ENCODE data around the gene KIF26B.

The KIF26B gene

GRCh38 chr1:245561665-245562234, 407.0 kb downstream of the KIF26B start:
- no peak overlapping the region for H3K27ac ChIP-seq (ENCODE audit: insufficient read depth in 1 of 2, low read depth in 1 of 2, low read length in 2 of 2, poor library complexity in 1 of 2, severe bottlenecking in 2 of 2)
- H3K36me3 ChIP-seq (ENCODE audit: control insufficient read depth in 4 of 4, insufficient read depth in 4 of 4, low read length in 3 of 4): no peaks in the 10 kb centered on the region
- ChIA-PET CTCF (no interaction called here), POLR2A (no interaction called here)
- peaks cover 0 to 5% (median 0%) of the 10 kb centered on the region in 5 experiments for H3K27me3 ChIP-seq (replicated peaks in 2 of 5; ENCODE audit: control insufficient read depth in 4 of 5, insufficient read depth in 5 of 5, low read length in 4 of 5)
- WGBS (ENCODE audit: insufficient coverage): 93% methylated on average over 10 of the region's 10 CpGs
- no peak overlapping the region for H3K4me3 ChIP-seq (ENCODE audit: control insufficient read depth in 1 of 7, extremely low read depth in 1 of 7, insufficient read depth in 4 of 7, low read depth in 2 of 7, low read length in 6 of 7)
- no peaks in the 10 kb centered on the region for H3K4me1 ChIP-seq (ENCODE audit: control extremely low read depth in 1 of 4, control insufficient read depth in 4 of 4, insufficient read depth in 4 of 4, low read length in 3 of 4)
- no peak for DNase-seq
- no peaks in the 10 kb centered on the region for H3K9me3 ChIP-seq (ENCODE audit: control extremely low read depth in 1 of 5, control insufficient read depth in 4 of 5, insufficient read depth in 2 of 5, low read depth in 1 of 5, low read length in 4 of 5)

GRCh38 chr1:245566134-245566533, 411.3 kb downstream of the KIF26B start:
- H3K4me1 ChIP-seq (ENCODE audit: control extremely low read depth in 1 of 4, control insufficient read depth in 4 of 4, insufficient read depth in 4 of 4, low read length in 3 of 4): no peaks in the 10 kb centered on the region

GRCh38 chr1:245566952-245567351, 412.2 kb downstream of the KIF26B start:
- peaks cover 0 to 6% (median 0%) of the 10 kb centered on the region in 5 experiments for H3K27me3 ChIP-seq (replicated peaks in 2 of 5; ENCODE audit: control insufficient read depth in 4 of 5, insufficient read depth in 5 of 5, low read length in 4 of 5)
- CTCF ChIA-PET: no interaction called here
- no peaks in the 10 kb centered on the region for H3K4me1 ChIP-seq (ENCODE audit: control extremely low read depth in 1 of 4, control insufficient read depth in 4 of 4, insufficient read depth in 4 of 4, low read length in 3 of 4)
- no peaks in the 10 kb centered on the region for H3K9me3 ChIP-seq (ENCODE audit: control extremely low read depth in 1 of 5, control insufficient read depth in 4 of 5, insufficient read depth in 2 of 5, low read depth in 1 of 5, low read length in 4 of 5)
- no peaks in the 10 kb centered on the region for H3K36me3 ChIP-seq (ENCODE audit: control insufficient read depth in 4 of 4, insufficient read depth in 4 of 4, low read length in 3 of 4)
- DNase-seq: no peak
- POLR2A ChIA-PET: no interaction called here
- no peak overlapping the region for H3K27ac ChIP-seq (ENCODE audit: insufficient read depth in 1 of 2, low read depth in 1 of 2, low read length in 2 of 2, poor library complexity in 1 of 2, severe bottlenecking in 2 of 2)
- 98% methylated on average over 6 of the region's 6 CpGs for whole genome bisulfite sequencing (ENCODE audit: insufficient coverage)
- no peak overlapping the region for H3K4me3 ChIP-seq (ENCODE audit: control insufficient read depth in 1 of 7, extremely low read depth in 1 of 7, insufficient read depth in 4 of 7, low read depth in 2 of 7, low read length in 6 of 7)

More at GRCh38 chr1:245566134-245566533, 411.3 kb downstream of the KIF26B start:
- no peaks in the 10 kb centered on the region for H3K36me3 ChIP-seq (ENCODE audit: control insufficient read depth in 4 of 4, insufficient read depth in 4 of 4, low read length in 3 of 4)
- 100% methylated on average over 1 of the region's 2 CpGs for WGBS (ENCODE audit: insufficient coverage)
- ChIA-PET POLR2A (no interaction called here), CTCF (no interaction called here)
- H3K27me3 ChIP-seq (replicated peaks in 2 of 5; ENCODE audit: control insufficient read depth in 4 of 5, insufficient read depth in 5 of 5, low read length in 4 of 5): peaks cover 0 to 3% (median 0%) of the 10 kb centered on the region in 5 experiments
- DNase-seq: no peak
- no peaks in the 10 kb centered on the region for H3K9me3 ChIP-seq (ENCODE audit: control extremely low read depth in 1 of 5, control insufficient read depth in 4 of 5, insufficient read depth in 2 of 5, low read depth in 1 of 5, low read length in 4 of 5)
- no peak overlapping the region for H3K27ac ChIP-seq (ENCODE audit: insufficient read depth in 1 of 2, low read depth in 1 of 2, low read length in 2 of 2, poor library complexity in 1 of 2, severe bottlenecking in 2 of 2)
- H3K4me3 ChIP-seq (ENCODE audit: control insufficient read depth in 1 of 7, extremely low read depth in 1 of 7, insufficient read depth in 4 of 7, low read depth in 2 of 7, low read length in 6 of 7): no peak overlapping the region

- peaks cover 0 to 6% (median 0%) of the 10 kb centered on the region in 5 experiments for H3K27me3 ChIP-seq (replicated peaks in 2 of 5; ENCODE audit: control insufficient read depth in 4 of 5, insufficient read depth in 5 of 5, low read length in 4 of 5)
- WGBS (ENCODE audit: insufficient coverage): 98% methylated on average over 10 of the region's 11 CpGs
- ChIA-PET POLR2A (no interaction called here), CTCF (no interaction called here)
- no peak for DNase-seq
- no peak overlapping the region for H3K27ac ChIP-seq (ENCODE audit: insufficient read depth in 1 of 2, low read depth in 1 of 2, low read length in 2 of 2, poor library complexity in 1 of 2, severe bottlenecking in 2 of 2)
- H3K36me3 ChIP-seq (ENCODE audit: control insufficient read depth in 4 of 4, insufficient read depth in 4 of 4, low read length in 3 of 4): no peaks in the 10 kb centered on the region
- no peak overlapping the region for H3K4me3 ChIP-seq (ENCODE audit: control insufficient read depth in 1 of 7, extremely low read depth in 1 of 7, insufficient read depth in 4 of 7, low read depth in 2 of 7, low read length in 6 of 7)
- H3K9me3 ChIP-seq (ENCODE audit: control extremely low read depth in 1 of 5, control insufficient read depth in 4 of 5, insufficient read depth in 2 of 5, low read depth in 1 of 5, low read length in 4 of 5): no peaks in the 10 kb centered on the region
- H3K4me1 ChIP-seq (ENCODE audit: control extremely low read depth in 1 of 4, control insufficient read depth in 4 of 4, insufficient read depth in 4 of 4, low read length in 3 of 4): no peaks in the 10 kb centered on the region
Measured at GRCh38 chr1:245571815-245572294, 417.1 kb downstream of the KIF26B start.

- ChIA-PET CTCF (no interaction called here), POLR2A (no interaction called here)
Measured at GRCh38 chr1:245572709-245573108, 417.9 kb downstream of the KIF26B start.

GRCh38 chr1:245575710-245576109, 420.9 kb downstream of the KIF26B start:
- Histone ChIP-seq H3K27ac (ENCODE audit: insufficient read depth in 1 of 2, low read depth in 1 of 2, low read length in 2 of 2, poor library complexity in 1 of 2, severe bottlenecking in 2 of 2) (no peak overlapping the region), H3K4me1 (ENCODE audit: control extremely low read depth in 1 of 4, control insufficient read depth in 4 of 4, insufficient read depth in 4 of 4, low read length in 3 of 4) (peaks cover 0 to 13% (median 3%) of the 10 kb centered on the region in 4 experiments), H3K4me3 (ENCODE audit: control insufficient read depth in 1 of 7, extremely low read depth in 1 of 7, insufficient read depth in 4 of 7, low read depth in 2 of 7, low read length in 6 of 7) (no peak overlapping the region), H3K27me3 (replicated peaks in 2 of 5; ENCODE audit: control insufficient read depth in 4 of 5, insufficient read depth in 5 of 5, low read length in 4 of 5) (peaks cover 0 to 6% (median 0%) of the 10 kb centered on the region in 5 experiments), H3K36me3 (ENCODE audit: control insufficient read depth in 4 of 4, insufficient read depth in 4 of 4, low read length in 3 of 4) (no peaks in the 10 kb centered on the region), H3K9me3 (ENCODE audit: control extremely low read depth in 1 of 5, control insufficient read depth in 4 of 5, insufficient read depth in 2 of 5, low read depth in 1 of 5, low read length in 4 of 5) (no peaks in the 10 kb centered on the region)
- CTCF ChIA-PET: no interaction called here
- 18% methylated on average over 1 of the region's 2 CpGs for whole genome bisulfite sequencing (ENCODE audit: insufficient coverage)
- DNase-seq: no peak
- POLR2A ChIA-PET: no interaction called here

More at GRCh38 chr1:245572709-245573108, 417.9 kb downstream of the KIF26B start:
- Histone ChIP-seq H3K27ac (ENCODE audit: insufficient read depth in 1 of 2, low read depth in 1 of 2, low read length in 2 of 2, poor library complexity in 1 of 2, severe bottlenecking in 2 of 2) (no peak overlapping the region), H3K4me3 (ENCODE audit: control insufficient read depth in 1 of 7, extremely low read depth in 1 of 7, insufficient read depth in 4 of 7, low read depth in 2 of 7, low read length in 6 of 7) (no peak overlapping the region), H3K36me3 (ENCODE audit: control insufficient read depth in 4 of 4, insufficient read depth in 4 of 4, low read length in 3 of 4) (no peaks in the 10 kb centered on the region), H3K9me3 (ENCODE audit: control extremely low read depth in 1 of 5, control insufficient read depth in 4 of 5, insufficient read depth in 2 of 5, low read depth in 1 of 5, low read length in 4 of 5) (no peaks in the 10 kb centered on the region), H3K4me1 (ENCODE audit: control extremely low read depth in 1 of 4, control insufficient read depth in 4 of 4, insufficient read depth in 4 of 4, low read length in 3 of 4) (no peaks in the 10 kb centered on the region), H3K27me3 (replicated peaks in 2 of 5; ENCODE audit: control insufficient read depth in 4 of 5, insufficient read depth in 5 of 5, low read length in 4 of 5) (peaks cover 0 to 6% (median 0%) of the 10 kb centered on the region in 5 experiments)
- DNase-seq: no peak
- WGBS (ENCODE audit: insufficient coverage): 95% methylated on average over 6 of the region's 7 CpGs

- Histone ChIP-seq H3K4me1 (ENCODE audit: control extremely low read depth in 1 of 4, control insufficient read depth in 4 of 4, insufficient read depth in 4 of 4, low read length in 3 of 4) (peaks cover 0 to 13% (median 3%) of the 10 kb centered on the region in 4 experiments), H3K4me3 (ENCODE audit: control insufficient read depth in 1 of 7, extremely low read depth in 1 of 7, insufficient read depth in 4 of 7, low read depth in 2 of 7, low read length in 6 of 7) (no peak overlapping the region), H3K27ac (ENCODE audit: insufficient read depth in 1 of 2, low read depth in 1 of 2, low read length in 2 of 2, poor library complexity in 1 of 2, severe bottlenecking in 2 of 2) (no peak overlapping the region), H3K27me3 (replicated peaks in 2 of 5; ENCODE audit: control insufficient read depth in 4 of 5, insufficient read depth in 5 of 5, low read length in 4 of 5) (peaks cover 0 to 2% (median 0%) of the 10 kb centered on the region in 5 experiments), H3K9me3 (ENCODE audit: control extremely low read depth in 1 of 5, control insufficient read depth in 4 of 5, insufficient read depth in 2 of 5, low read depth in 1 of 5, low read length in 4 of 5) (no peaks in the 10 kb centered on the region), H3K36me3 (ENCODE audit: control insufficient read depth in 4 of 4, insufficient read depth in 4 of 4, low read length in 3 of 4) (no peaks in the 10 kb centered on the region)
- ChIA-PET POLR2A (no interaction called here), CTCF (no interaction called here)
- WGBS (ENCODE audit: insufficient coverage): 100% methylated on average over 3 of the region's 4 CpGs
- no peak for DNase-seq
Measured at GRCh38 chr1:245576323-245576722, 421.5 kb downstream of the KIF26B start.

Measured in common myeloid progenitor, CD34-positive (primary cell).